GM19035 (cell line): ENCODE results near the gene INSRR.

Experiments used
- ATAC-seq: cut with Tn5 transposase; IDR thresholded peaks from one replicate; pipeline ENCODE4 v1.9.1; 2021; ENCODE audit not compliant: unreplicated experiment

The INSRR gene

GRCh38 chr1:156875341-156875615 is 16.4 kb upstream of the INSRR start:
- no peak for ATAC-seq

- ATAC-seq: no peak
These were observed 15.8 kb upstream of the INSRR start for GRCh38 chr1:156874572-156875340.

- no peak for ATAC-seq
These were observed 15.2 kb upstream of the INSRR start for GRCh38 chr1:156874142-156874541.

- no peak for ATAC-seq
These were observed 14.7 kb upstream of the INSRR start for GRCh38 chr1:156873659-156874058.

- no peak for ATAC-seq
These were observed 10.5 kb upstream of the INSRR start for GRCh38 chr1:156869455-156869854.

GRCh38 chr1:156868341-156868740 is 9.4 kb upstream of the INSRR start:
- ATAC-seq: no peak

GRCh38 chr1:156866249-156866909 is 7.5 kb upstream of the INSRR start:
- ATAC-seq: no peak

GRCh38 chr1:156865865-156866248 is 6.9 kb upstream of the INSRR start:
- no peak for ATAC-seq

- ATAC-seq: no peak
These were observed 6.3 kb upstream of the INSRR start for GRCh38 chr1:156865258-156865657.

- ATAC-seq: no peak
These were observed 5.9 kb upstream of the INSRR start for GRCh38 chr1:156864796-156865195.

- no peak for ATAC-seq
These were observed 4.7 kb upstream of the INSRR start for GRCh38 chr1:156863631-156864030.

GRCh38 chr1:156862997-156863599 is 4.2 kb upstream of the INSRR start:
- ATAC-seq: no peak

GRCh38 chr1:156862584-156862983 is 3.7 kb upstream of the INSRR start:
- no peak for ATAC-seq

GRCh38 chr1:156860628-156861423 is 1.9 kb upstream of the INSRR start, which contains the start of gene NTRK1:
TSS of gene NTRK1 (plus strand) at chr1:156860865. CDS start at chr1:156860935, 70 bp downstream.
- no peak for ATAC-seq

GRCh38 chr1:156860113-156860627 is 1.3 kb upstream of the INSRR start:
- ATAC-seq: no peak

- ATAC-seq: no peak
These were observed 701 bp upstream of the INSRR start for GRCh38 chr1:156859523-156860112.

GRCh38 chr1:156858555-156858956 is 361 bp downstream of the INSRR start:
- no peak for ATAC-seq

GRCh38 chr1:156857532-156857931 is 1.4 kb downstream of the INSRR start:
- no peak for ATAC-seq

GRCh38 chr1:156856282-156856785 is 2.6 kb downstream of the INSRR start:
- ATAC-seq: no peak

- no peak for ATAC-seq
These were observed 4.3 kb downstream of the INSRR start for GRCh38 chr1:156854634-156855033.

GRCh38 chr1:156853761-156854160 is 5.2 kb downstream of the INSRR start:
- ATAC-seq: no peak
